Fibroblast of lung (primary cell): ENCODE data around the gene ATP23.

ENCODE experiments used
- CTCF ChIP-seq, 2 donors: IDR thresholded peaks in 1 of 2; conservative IDR thresholded peaks in 1 of 2; 1 replicate in 1 of 2; 2 replicates in 1 of 2; pipeline ENCODE4 v1.5.1; 2011 to 2012; ENCODE audit warnings: low read length in 2 of 2, control low read depth in 1 of 2, inconsistent platforms in 1 of 2, low read depth in 1 of 2, mild to moderate bottlenecking in 1 of 2
- EZH2 ChIP-seq: IDR thresholded peaks from 2 replicates; pipeline ENCODE4 v1.5.1; 2012; ENCODE audit warnings: low read length, control low read depth, mild to moderate bottlenecking; ENCODE audit errors: missing control alignments

- TF ChIP-seq EZH2: no peak
- no peak for TF ChIP-seq CTCF (conservative IDR thresholded peaks at IDR 0.05 in 1 of 2, IDR thresholded peaks at IDR 0.05 in 1 of 2; ENCODE audit: low read depth in 1 of 2, low read length in 2 of 2)
These were observed 46.7 kb upstream of the ATP23 start for GRCh38 chr12:57894399-57895292.
